ENCODE data around the gene ACOXL. TPM values are rescaled to one million over a fixed set of nuclear protein-coding genes. Genes with fewer than 3 reads are reported as not detected.

ACOXL gene
- total and polyA plus RNA-seq, 2 donors (not counting 3 experiments of a cell fraction or from before 2014, with no cell fraction given) = not detected

GRCh38 chr2:111100765-111101162 lies 368.4 kb downstream of the ACOXL start:
- ChIA-PET CTCF (interaction anchor here (1.2 kb wide), 1 partner anchor 16 kb away, joined by 3 read pairs; no protein-coding TSS in a partner anchor), POLR2A (no interaction called here)
- dilution Hi-C loops (cut with MboI; ENCODE audit: extremely low pct_ligation_motif_present, low sequenced_read_pairs) = no loop called here
- intact Hi-C loops (cut with micrococcal nuclease) = no loop called here
- H3K9me1 ChIP-seq (replicated peaks; ENCODE audit: control insufficient read depth, extremely low read depth, insufficient read depth, low read length) = no peaks in the 10 kb centered on the region
- H3K27ac ChIP-seq (ENCODE audit: insufficient read depth, low read depth, low read length) = no peak overlapping the region
- no peak for DNase-seq (ENCODE audit: low read depth, low spot score)
- TF ChIP-seq JUN (IDR thresholded peaks at IDR 0.05; ENCODE audit: borderline replicate concordance, insufficient read depth, insufficient read length, low read depth) (peak; percentile 48), POLR2A (IDR thresholded peaks at IDR 0.05; ENCODE audit: low read depth, low read length) (no peak), FOS (IDR thresholded peaks at IDR 0.05; ENCODE audit: borderline replicate concordance, insufficient read depth, low read length) (peak; percentile 22), GATA2 (IDR thresholded peaks at IDR 0.05; ENCODE audit: insufficient read depth, insufficient read length, low read depth, low read length) (no peak), MYC (IDR thresholded peaks at IDR 0.05; ENCODE audit: low read depth, low read length) (no peak), EZH2 (IDR thresholded peaks at IDR 0.05; ENCODE audit: borderline replicate concordance, low read depth, low read length, severe bottlenecking) (no peak), POLR2AphosphoS5 (IDR thresholded peaks at IDR 0.05; ENCODE audit: insufficient read depth, low read depth, low read length) (no peak)
- TF ChIP-seq, protein P1, sequence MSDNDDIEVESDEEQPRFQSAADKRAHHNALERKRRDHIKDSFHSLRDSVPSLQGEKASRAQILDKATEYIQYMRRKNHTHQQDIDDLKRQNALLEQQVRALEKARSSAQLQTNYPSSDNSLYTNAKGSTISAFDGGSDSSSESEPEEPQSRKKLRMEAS (IDR thresholded peaks at IDR 0.05; ENCODE audit: insufficient read depth, insufficient read length) = no peak
- TF ChIP-seq, protein P2, sequence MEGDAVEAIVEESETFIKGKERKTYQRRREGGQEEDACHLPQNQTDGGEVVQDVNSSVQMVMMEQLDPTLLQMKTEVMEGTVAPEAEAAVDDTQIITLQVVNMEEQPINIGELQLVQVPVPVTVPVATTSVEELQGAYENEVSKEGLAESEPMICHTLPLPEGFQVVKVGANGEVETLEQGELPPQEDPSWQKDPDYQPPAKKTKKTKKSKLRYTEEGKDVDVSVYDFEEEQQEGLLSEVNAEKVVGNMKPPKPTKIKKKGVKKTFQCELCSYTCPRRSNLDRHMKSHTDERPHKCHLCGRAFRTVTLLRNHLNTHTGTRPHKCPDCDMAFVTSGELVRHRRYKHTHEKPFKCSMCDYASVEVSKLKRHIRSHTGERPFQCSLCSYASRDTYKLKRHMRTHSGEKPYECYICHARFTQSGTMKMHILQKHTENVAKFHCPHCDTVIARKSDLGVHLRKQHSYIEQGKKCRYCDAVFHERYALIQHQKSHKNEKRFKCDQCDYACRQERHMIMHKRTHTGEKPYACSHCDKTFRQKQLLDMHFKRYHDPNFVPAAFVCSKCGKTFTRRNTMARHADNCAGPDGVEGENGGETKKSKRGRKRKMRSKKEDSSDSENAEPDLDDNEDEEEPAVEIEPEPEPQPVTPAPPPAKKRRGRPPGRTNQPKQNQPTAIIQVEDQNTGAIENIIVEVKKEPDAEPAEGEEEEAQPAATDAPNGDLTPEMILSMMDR (IDR thresholded peaks at IDR 0.05; ENCODE audit: extremely low read depth in 1 of 2, insufficient read depth in 1 of 2, low read depth in 1 of 2, low read length in 2 of 2) = no peak
- H3K27me3 ChIP-seq (ENCODE audit: control insufficient read depth in 2 of 2, insufficient read depth in 2 of 2, low read length in 2 of 2) = peaks cover 22 to 30% of the 10 kb centered on the region in 2 experiments
- no peaks in the 10 kb centered on the region for H3K79me2 ChIP-seq (ENCODE audit: control insufficient read depth, insufficient read depth, low read length)
- FAIRE-seq = no peak
- no TSS peak for BruUV-seq (replicated peaks)
- H2AFZ ChIP-seq (ENCODE audit: low read depth, low read length) = no peak overlapping the region
- no peak overlapping the region for H3K9ac ChIP-seq (replicated peaks; ENCODE audit: extremely low read depth, insufficient read depth, low read length)
- H3K9me3 ChIP-seq (replicated peaks; ENCODE audit: control insufficient read depth, insufficient read depth, low read length) = no peaks in the 10 kb centered on the region
- no peaks in the 10 kb centered on the region for H4K20me1 ChIP-seq (replicated peaks; ENCODE audit: control insufficient read depth, extremely low read depth, insufficient read depth, low read length)
- H3K4me1 ChIP-seq (ENCODE audit: control insufficient read depth, extremely low read depth, insufficient read depth, low read length) = no peaks in the 10 kb centered on the region
- no peak overlapping the region for H3K4me3 ChIP-seq (replicated peaks in 1 of 3; ENCODE audit: insufficient read depth in 1 of 3, low read depth in 1 of 3, low read length in 3 of 3)
- H3K36me3 ChIP-seq (ENCODE audit: control insufficient read depth in 2 of 2, extremely low read depth in 1 of 2, insufficient read depth in 2 of 2, low read length in 2 of 2) = no peaks in the 10 kb centered on the region
- no peak overlapping the region for H3K4me2 ChIP-seq (ENCODE audit: insufficient read depth, low read length)
